Osteocyte (in vitro differentiated cells): ENCODE results near the gene GALNT15. TPM values are rescaled to one million over a fixed set of nuclear protein-coding genes. Genes with fewer than 3 reads are reported as not detected.

ENCODE experiments used
- DNase-seq: peaks from one replicate; pipeline ENCODE4 v3.0.0; 2021; ENCODE audit warnings: mixed read lengths; ENCODE audit not compliant: unreplicated experiment; ENCODE audit errors: extremely low spot score
- H3K27ac Mint-ChIP-seq: one replicate; pipeline ENCODE4 v1.8.0; 2021; ENCODE audit warnings: mild to moderate bottlenecking, mixed read lengths; ENCODE audit not compliant: unreplicated experiment
- H3K27me3 Mint-ChIP-seq: one replicate; pipeline ENCODE4 v1.8.0; 2021; ENCODE audit warnings: mixed read lengths; ENCODE audit not compliant: unreplicated experiment
- H3K36me3 Mint-ChIP-seq: one replicate; pipeline ENCODE4 v1.8.0; 2021; ENCODE audit warnings: mixed read lengths; ENCODE audit not compliant: unreplicated experiment
- H3K4me1 Mint-ChIP-seq: one replicate; pipeline ENCODE4 v1.8.0; 2021; ENCODE audit warnings: mixed read lengths; ENCODE audit not compliant: unreplicated experiment
- H3K4me3 Mint-ChIP-seq: one replicate; pipeline ENCODE4 v1.8.0; 2021; ENCODE audit warnings: mild to moderate bottlenecking, moderate library complexity, mixed read lengths; ENCODE audit not compliant: unreplicated experiment
- H3K9me3 Mint-ChIP-seq: one replicate; pipeline ENCODE4 v1.8.0; 2021; ENCODE audit warnings: mixed read lengths; ENCODE audit not compliant: unreplicated experiment
- total RNA-seq: library from RNA; stranded (reverse); gene quantifications from 2 replicates; pipeline ENCODE4 v1.2.1, GENCODE V29; 2021
- TF ChIP-seq, protein P1 (sequence below): fragments of 200-600 bp; sonication (generic); IDR thresholded peaks from 2 replicates; pipeline ENCODE4 v1.5.0; 2021; ENCODE audit warnings: antibody characterized with exemption, mild to moderate bottlenecking, moderate library complexity

Gene GALNT15
- total RNA-seq, 1 donor from 2014 or later: 0.56 TPM

DNA sequence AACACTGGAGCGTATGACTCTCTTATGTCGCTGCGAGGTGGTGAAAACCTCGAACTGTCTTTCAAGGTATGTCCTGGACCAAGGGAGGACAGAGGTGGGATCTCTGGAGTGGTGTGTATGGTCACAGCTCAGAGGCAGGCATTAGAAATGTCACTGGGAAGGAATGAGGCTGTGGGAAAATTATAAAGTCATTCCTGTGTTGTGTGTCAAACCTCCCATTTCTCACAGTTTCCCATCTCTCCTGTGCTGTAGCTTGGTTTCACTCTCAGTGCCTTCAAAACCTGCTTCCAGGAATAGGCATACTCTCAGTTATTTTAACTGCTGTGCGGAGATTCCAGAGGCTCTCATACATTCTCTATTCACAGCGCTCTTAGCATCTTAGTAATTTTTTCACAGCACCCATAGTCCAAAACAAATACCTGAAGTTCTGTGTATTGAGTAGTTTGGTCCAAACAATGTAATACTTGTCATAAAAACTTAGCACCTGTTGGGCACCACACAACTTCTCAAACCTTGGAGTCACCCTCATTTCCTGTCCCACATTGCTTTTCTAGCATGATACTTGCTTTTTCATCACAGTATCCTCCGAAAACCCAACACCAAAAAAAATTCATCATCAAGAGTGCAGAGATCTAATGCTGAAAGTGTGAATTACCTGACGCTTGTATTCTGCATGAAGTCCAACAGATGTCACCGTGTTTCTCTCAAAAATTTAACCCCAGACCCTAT is 36.9 kb downstream of the GALNT15 start:
- Mint-ChIP-seq H3K27me3 (peaks cover 26% of the 10 kb centered on the region), H3K4me3 (no peak overlapping the region), H3K4me1 (no peaks in the 10 kb centered on the region), H3K9me3 (no peaks in the 10 kb centered on the region), H3K36me3 (no peaks in the 10 kb centered on the region), H3K27ac (no peak overlapping the region)
- TF ChIP-seq, protein P1, sequence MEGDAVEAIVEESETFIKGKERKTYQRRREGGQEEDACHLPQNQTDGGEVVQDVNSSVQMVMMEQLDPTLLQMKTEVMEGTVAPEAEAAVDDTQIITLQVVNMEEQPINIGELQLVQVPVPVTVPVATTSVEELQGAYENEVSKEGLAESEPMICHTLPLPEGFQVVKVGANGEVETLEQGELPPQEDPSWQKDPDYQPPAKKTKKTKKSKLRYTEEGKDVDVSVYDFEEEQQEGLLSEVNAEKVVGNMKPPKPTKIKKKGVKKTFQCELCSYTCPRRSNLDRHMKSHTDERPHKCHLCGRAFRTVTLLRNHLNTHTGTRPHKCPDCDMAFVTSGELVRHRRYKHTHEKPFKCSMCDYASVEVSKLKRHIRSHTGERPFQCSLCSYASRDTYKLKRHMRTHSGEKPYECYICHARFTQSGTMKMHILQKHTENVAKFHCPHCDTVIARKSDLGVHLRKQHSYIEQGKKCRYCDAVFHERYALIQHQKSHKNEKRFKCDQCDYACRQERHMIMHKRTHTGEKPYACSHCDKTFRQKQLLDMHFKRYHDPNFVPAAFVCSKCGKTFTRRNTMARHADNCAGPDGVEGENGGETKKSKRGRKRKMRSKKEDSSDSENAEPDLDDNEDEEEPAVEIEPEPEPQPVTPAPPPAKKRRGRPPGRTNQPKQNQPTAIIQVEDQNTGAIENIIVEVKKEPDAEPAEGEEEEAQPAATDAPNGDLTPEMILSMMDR: no peak
- no peak for DNase-seq

DNA sequence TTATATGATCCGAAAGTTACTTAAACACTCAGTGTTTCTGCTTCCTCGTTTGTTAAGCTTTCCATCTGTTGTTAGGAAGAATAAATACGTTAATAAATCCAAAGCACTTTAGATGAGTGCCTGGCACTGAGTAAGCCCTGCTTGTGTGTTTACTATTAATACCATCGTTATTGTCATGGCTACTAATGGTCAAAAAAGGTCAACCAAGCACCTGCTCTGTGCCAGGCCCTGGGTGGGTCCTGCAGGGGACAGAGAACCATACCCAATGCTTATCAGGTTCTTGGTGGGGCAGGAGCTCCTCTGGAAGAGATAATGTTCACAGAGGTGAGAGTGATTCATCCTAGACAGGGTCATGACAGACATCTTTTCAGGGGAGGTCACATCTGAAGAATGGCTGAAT is 39.9 kb downstream of the GALNT15 start:
- H3K27me3 Mint-ChIP-seq: peaks cover 26% of the 10 kb centered on the region
- DNase-seq: no peak
- no peaks in the 10 kb centered on the region for H3K4me1 Mint-ChIP-seq
- H3K36me3 Mint-ChIP-seq: no peaks in the 10 kb centered on the region
- no peak overlapping the region for H3K27ac Mint-ChIP-seq
- no peak overlapping the region for H3K4me3 Mint-ChIP-seq
- no peaks in the 10 kb centered on the region for H3K9me3 Mint-ChIP-seq
- TF ChIP-seq, protein P1: no peak

DNA sequence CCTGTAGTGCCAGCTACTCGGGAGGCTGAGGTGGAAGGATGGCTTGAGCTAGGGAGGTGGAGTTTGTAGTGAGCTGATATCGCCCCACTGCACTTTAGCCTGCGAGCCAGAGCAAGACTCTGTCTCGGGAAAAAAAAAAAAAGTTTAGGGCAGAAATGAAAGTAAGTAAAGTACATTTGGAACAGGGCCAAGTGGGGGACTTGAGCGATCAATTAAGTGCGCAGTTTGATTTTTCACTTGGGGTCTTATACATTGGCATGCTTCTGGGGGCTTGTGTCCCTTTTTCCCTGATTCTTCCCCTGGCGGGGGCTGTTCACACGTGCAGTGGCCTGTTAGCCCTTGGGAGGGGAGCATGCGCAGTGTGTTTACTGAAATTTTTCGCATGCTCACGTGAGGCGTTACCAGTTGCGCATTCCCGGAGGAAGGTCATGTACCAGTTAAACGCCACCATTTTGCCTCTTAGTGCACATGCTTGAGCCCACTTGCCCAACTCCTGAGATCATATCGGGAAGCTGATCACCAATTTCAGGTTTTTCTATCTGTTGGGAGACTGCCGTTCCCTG is 42.0 kb downstream of the GALNT15 start:
- peaks cover 20% of the 10 kb centered on the region for H3K27me3 Mint-ChIP-seq
- no peak for DNase-seq
- H3K27ac Mint-ChIP-seq: no peak overlapping the region
- no peak overlapping the region for H3K4me3 Mint-ChIP-seq
- H3K9me3 Mint-ChIP-seq: no peaks in the 10 kb centered on the region
- no peaks in the 10 kb centered on the region for H3K36me3 Mint-ChIP-seq
- TF ChIP-seq, protein P1: no peak
- no peaks in the 10 kb centered on the region for H3K4me1 Mint-ChIP-seq

DNA sequence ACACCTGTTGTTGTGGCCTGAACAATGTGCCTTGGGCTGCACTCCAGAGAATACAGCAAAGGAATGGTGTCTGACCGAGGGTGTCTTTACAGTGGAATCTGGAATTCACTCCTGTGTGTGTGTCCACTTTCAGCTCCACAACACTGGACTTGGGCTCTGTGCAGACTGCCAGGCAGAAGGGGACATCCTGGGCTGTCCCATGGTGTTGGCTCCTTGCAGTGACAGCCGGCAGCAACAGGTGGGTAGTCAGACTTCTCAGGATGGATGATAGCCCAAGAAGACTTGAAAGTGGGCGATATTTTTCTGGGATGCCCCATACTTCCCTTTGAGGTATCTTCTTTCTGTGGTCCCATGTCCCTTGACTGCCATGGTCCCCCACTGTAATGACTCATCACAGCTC is 45.3 kb downstream of the GALNT15 start:
- Mint-ChIP-seq H3K9me3 (peaks cover 5% of the 10 kb centered on the region), H3K36me3 (no peaks in the 10 kb centered on the region), H3K4me1 (no peaks in the 10 kb centered on the region), H3K27me3 (peaks cover 14% of the 10 kb centered on the region), H3K27ac (no peak overlapping the region), H3K4me3 (no peak overlapping the region)
- DNase-seq: no peak
- TF ChIP-seq, protein P1: no peak

DNA sequence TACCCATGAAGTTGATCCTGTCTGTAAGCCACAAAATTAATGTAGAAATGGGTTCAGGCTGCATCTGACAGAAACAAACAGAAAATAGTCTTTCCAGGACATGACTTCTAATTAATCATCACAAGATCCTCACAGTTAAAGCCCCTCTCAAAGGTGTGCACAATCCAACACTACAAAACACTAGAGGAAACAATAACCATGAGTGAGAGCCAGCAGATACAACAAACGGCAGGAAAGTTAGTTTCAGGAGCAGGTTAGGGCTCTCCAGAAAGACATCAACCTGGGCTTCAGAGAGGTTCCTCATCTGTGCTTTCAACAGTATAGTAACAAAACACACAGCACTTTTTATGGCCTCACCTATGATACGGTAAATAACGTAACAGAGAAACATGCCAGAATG is 47.5 kb downstream of the GALNT15 start:
- peaks cover 14% of the 10 kb centered on the region for H3K27me3 Mint-ChIP-seq
- H3K36me3 Mint-ChIP-seq: no peaks in the 10 kb centered on the region
- H3K4me1 Mint-ChIP-seq: no peaks in the 10 kb centered on the region
- TF ChIP-seq, protein P1: no peak
- H3K4me3 Mint-ChIP-seq: no peak overlapping the region
- H3K27ac Mint-ChIP-seq: no peak overlapping the region
- H3K9me3 Mint-ChIP-seq: peaks cover 5% of the 10 kb centered on the region
- DNase-seq: no peak
